ENCODE measurements around the gene HCAR3. TPM values are rescaled to one million over a fixed set of nuclear protein-coding genes. Genes with fewer than 3 reads are reported as not detected.
"Not testable (repeated sequence)": the region's sequence is repeated elsewhere in the genome, so short reads cannot be mapped to it uniquely, and the experiment has no call there.

The HCAR3 gene
- total RNA-seq, 2 donors from 2014 or later: 0.41 TPM; not detected in 1

DNA sequence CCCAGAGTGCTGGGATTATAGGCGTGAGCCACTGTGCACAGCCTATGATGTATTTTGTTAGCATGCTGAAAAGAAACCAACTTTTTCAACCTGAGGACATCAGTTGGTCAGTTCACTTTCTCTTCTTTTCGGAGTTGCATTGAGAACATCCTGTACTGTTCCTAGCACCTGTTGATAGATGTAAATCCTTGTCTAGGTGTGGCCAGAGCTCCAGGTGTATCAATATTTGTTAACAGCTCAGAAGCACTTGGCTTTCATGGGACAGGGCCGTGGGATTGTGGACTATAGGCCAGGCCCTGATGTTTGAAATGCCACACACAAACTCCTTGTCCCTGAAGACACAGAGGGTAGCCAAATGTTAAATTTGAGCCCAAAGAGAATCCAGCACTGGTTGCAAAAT lies 28.3 kb downstream of the HCAR3 start:
- DNase-seq (ENCODE audit: low spot score) (no peak), ATAC-seq (ENCODE audit: insufficient number of reproducible peaks, low FRiP score, low read depth) (no peak)

DNA sequence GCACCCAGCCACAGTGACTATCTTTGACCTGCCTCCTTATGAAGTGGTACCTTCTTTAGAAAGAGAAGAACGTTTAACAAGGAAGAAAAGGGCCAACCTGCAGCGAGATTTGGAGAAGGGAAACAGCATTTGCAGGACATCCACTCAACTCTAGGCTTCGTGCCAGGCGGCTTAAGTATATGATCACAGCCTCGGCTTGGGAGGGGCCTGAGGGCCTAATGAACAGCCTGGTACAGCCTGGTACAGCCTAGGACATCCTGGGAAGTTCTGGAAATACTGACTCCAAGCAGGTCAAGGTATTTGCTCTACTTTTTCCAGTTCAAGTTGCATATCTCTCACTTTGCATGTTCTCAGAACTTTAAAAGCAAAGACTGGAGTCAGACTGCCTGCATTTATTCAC lies 29.5 kb downstream of the HCAR3 start:
- no peak for DNase-seq (ENCODE audit: low spot score)
- Histone ChIP-seq H3K4me1 (ENCODE audit: control insufficient read depth in 1 of 2, low read depth in 2 of 2) (no peaks in the 10 kb centered on the region), H3K27ac (no peak overlapping the region), H3K27me3 (replicated peaks; ENCODE audit: insufficient read depth) (no peaks in the 10 kb centered on the region), H3K9me3 (no peaks in the 10 kb centered on the region), H3K4me3 (no peak overlapping the region), H3K36me3 (no peaks in the 10 kb centered on the region)
- no peak for ATAC-seq (ENCODE audit: insufficient number of reproducible peaks, low FRiP score, low read depth)
- TF ChIP-seq, protein P1, sequence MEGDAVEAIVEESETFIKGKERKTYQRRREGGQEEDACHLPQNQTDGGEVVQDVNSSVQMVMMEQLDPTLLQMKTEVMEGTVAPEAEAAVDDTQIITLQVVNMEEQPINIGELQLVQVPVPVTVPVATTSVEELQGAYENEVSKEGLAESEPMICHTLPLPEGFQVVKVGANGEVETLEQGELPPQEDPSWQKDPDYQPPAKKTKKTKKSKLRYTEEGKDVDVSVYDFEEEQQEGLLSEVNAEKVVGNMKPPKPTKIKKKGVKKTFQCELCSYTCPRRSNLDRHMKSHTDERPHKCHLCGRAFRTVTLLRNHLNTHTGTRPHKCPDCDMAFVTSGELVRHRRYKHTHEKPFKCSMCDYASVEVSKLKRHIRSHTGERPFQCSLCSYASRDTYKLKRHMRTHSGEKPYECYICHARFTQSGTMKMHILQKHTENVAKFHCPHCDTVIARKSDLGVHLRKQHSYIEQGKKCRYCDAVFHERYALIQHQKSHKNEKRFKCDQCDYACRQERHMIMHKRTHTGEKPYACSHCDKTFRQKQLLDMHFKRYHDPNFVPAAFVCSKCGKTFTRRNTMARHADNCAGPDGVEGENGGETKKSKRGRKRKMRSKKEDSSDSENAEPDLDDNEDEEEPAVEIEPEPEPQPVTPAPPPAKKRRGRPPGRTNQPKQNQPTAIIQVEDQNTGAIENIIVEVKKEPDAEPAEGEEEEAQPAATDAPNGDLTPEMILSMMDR (IDR thresholded peaks at IDR 0.05): no peak

More for the DNA sequence above, 28.3 kb downstream of the HCAR3 start:
- TF ChIP-seq, protein P1 (IDR thresholded peaks at IDR 0.05): no peak
- H3K27ac ChIP-seq: no peak overlapping the region
- H3K4me3 ChIP-seq: no peak overlapping the region
- no peaks in the 10 kb centered on the region for H3K4me1 ChIP-seq (ENCODE audit: control insufficient read depth in 1 of 2, low read depth in 2 of 2)
- no peaks in the 10 kb centered on the region for H3K27me3 ChIP-seq (replicated peaks; ENCODE audit: insufficient read depth)
- no peaks in the 10 kb centered on the region for H3K36me3 ChIP-seq
- no peaks in the 10 kb centered on the region for H3K9me3 ChIP-seq

DNA sequence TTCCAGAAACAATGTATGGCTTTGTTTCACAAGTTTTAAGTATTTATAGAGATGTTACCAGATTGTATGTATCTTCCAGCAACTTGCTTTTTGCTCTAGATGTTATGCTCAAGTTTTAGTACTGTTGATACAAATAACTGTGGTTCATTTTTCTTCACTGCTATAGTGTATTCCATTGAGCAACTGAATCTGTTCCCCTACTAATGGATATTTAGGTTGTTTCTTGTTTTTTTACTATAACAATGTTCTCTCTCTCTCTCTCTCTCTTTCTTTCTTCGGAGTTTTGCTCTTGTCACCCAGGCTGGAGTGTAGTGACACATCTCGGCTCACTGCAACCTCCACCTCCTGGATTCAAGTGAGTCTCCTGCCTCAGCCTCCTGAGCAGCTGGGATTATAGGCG lies 30.1 kb downstream of the HCAR3 start:
- DNase-seq (ENCODE audit: low spot score): no peak
- Histone ChIP-seq H3K36me3 (no peaks in the 10 kb centered on the region), H3K27ac (no peak overlapping the region), H3K4me1 (ENCODE audit: control insufficient read depth in 1 of 2, low read depth in 2 of 2) (no peaks in the 10 kb centered on the region), H3K27me3 (replicated peaks; ENCODE audit: insufficient read depth) (no peaks in the 10 kb centered on the region), H3K4me3 (no peak overlapping the region), H3K9me3 (no peaks in the 10 kb centered on the region)
- no peak for ATAC-seq (ENCODE audit: insufficient number of reproducible peaks, low FRiP score, low read depth)
- TF ChIP-seq, protein P1 (IDR thresholded peaks at IDR 0.05): no peak

DNA sequence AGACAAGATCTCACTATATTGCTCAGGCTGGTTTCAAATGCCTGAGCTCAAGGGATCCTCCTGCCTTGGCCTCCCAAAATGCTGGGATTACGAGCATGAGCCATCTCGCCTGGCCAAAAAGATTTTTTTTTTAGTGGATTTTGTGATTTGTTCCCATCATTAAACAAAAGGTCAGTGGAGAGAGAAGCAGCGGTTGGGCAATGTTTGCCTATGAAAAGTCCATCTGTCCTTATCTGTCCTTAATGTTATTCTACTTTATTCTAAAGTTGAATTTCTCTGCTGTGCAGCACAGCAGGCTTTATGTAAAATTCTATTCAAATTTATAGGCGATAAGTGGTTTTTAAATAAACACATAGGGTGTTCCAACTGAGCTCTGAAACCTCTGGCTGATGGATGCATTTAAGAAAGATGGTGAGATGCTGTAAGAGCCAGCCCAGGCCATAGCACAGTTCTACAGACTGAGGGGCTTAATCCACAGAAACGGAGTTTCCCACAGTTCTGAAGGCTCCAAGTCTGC lies 32.3 kb downstream of the HCAR3 start:
- H3K27ac ChIP-seq: no peak overlapping the region
- TF ChIP-seq, protein P1 (IDR thresholded peaks at IDR 0.05): no peak
- H3K4me3 ChIP-seq: no peak overlapping the region
- no peaks in the 10 kb centered on the region for H3K27me3 ChIP-seq (replicated peaks; ENCODE audit: insufficient read depth)
- no peaks in the 10 kb centered on the region for H3K4me1 ChIP-seq (ENCODE audit: control insufficient read depth in 1 of 2, low read depth in 2 of 2)
- no peak for DNase-seq (ENCODE audit: low spot score)
- no peaks in the 10 kb centered on the region for H3K36me3 ChIP-seq
- no peaks in the 10 kb centered on the region for H3K9me3 ChIP-seq
- ATAC-seq (ENCODE audit: insufficient number of reproducible peaks, low FRiP score, low read depth): no peak

DNA sequence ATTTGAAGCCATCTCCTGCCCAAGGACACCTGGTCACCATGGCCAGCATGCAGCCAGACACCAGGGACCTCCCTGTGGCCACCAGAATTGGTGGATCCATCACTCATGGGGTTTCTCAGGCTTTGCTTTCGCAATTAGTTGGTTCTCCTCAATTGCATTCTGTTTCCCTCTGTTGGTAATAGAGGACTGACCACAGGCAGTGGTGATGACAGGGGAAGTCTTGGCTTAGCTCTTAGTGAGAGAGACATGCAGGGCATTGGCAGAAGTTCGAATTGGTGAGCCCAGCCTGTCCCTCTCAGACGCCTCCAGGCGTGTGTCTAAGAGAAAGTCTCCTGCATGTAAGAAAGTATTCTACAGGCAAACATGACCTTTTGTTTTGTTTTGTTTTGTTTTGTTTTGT lies 34.8 kb downstream of the HCAR3 start:
- ATAC-seq (ENCODE audit: insufficient number of reproducible peaks, low FRiP score, low read depth) (no peak), DNase-seq (ENCODE audit: low spot score) (no peak)
- H3K36me3 ChIP-seq: no peaks in the 10 kb centered on the region
- TF ChIP-seq, protein P1 (IDR thresholded peaks at IDR 0.05): no peak
- H3K4me1 ChIP-seq (ENCODE audit: control insufficient read depth in 1 of 2, low read depth in 2 of 2): no peaks in the 10 kb centered on the region
- H3K27ac ChIP-seq: no peak overlapping the region
- no peaks in the 10 kb centered on the region for H3K27me3 ChIP-seq (replicated peaks; ENCODE audit: insufficient read depth)
- no peaks in the 10 kb centered on the region for H3K9me3 ChIP-seq
- H3K4me3 ChIP-seq: no peak overlapping the region

DNA sequence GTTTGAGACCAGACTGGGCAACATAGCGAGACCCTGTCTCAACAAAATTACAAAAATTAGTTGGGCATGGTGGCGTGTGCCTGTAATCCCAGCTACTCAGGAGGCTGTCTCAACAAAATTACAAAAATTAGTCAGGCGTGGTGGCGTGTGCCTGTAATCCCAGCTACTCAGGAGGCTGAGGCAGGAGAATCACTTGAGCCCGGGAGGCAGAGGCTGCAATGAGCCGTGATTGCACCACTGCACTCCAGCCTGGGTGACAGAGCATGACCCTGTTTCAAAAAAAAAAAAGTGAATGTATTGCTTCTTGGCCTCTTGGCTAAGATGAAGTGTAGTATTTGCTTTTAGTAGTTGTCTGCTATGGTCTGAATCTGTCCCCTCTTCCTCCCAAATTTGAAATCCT lies 35.6 kb downstream of the HCAR3 start:
- H3K27ac ChIP-seq; H3K4me1 ChIP-seq (ENCODE audit: control insufficient read depth in 1 of 2, low read depth in 2 of 2); DNase-seq (ENCODE audit: low spot score); H3K4me3 ChIP-seq; ATAC-seq (ENCODE audit: insufficient number of reproducible peaks, low FRiP score, low read depth); H3K36me3 ChIP-seq; H3K9me3 ChIP-seq; H3K27me3 ChIP-seq (replicated peaks; ENCODE audit: insufficient read depth): not testable (repeated sequence)

DNA sequence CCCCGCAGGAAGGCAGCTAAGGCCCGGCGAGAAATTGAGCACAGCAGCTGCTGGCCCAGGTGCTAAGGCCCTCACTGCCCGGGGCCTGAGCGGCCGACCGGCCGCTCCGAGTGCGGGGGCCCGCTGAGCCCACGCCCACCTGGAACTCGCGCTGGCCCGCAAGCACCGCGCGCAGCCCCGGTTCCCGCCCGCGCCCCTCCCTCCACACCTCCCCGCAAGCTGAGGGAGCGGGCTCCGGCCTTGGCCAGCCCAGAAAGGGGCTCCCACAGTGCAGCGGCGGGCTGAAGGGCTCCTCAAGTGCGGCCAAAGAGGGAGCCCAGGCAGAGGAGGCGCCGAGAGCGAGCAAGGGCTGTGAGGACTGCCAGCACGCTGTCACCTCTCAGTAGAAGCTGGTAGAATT lies 39.8 kb downstream of the HCAR3 start:
- not testable (repeated sequence) for H3K4me3 ChIP-seq; H3K4me1 ChIP-seq (ENCODE audit: control insufficient read depth in 1 of 2, low read depth in 2 of 2); H3K27ac ChIP-seq; DNase-seq (ENCODE audit: low spot score); H3K36me3 ChIP-seq; ATAC-seq (ENCODE audit: insufficient number of reproducible peaks, low FRiP score, low read depth); H3K27me3 ChIP-seq (replicated peaks; ENCODE audit: insufficient read depth); H3K9me3 ChIP-seq

DNA sequence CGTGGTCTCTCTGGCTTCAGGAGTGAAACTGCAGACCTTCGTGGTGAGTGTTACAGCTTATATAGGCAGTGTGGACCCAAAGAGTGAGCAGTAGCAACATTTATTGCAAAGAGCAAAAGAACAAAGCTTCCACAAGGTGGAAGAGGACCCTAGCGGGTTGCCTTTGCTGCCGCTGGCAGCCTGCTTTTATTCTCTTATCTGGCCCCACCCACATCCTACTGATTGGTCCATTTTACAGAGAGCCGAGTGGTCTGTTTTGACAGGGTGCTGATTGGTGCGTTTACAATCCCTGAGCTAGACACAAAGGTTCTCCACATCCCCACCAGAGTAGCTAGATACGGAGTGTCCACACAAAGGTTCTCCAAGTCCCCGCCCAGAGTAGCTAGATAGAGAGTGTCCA lies 40.6 kb downstream of the HCAR3 start:
- not testable (repeated sequence) for ATAC-seq (ENCODE audit: insufficient number of reproducible peaks, low FRiP score, low read depth)

More for the DNA sequence above, 40.6 kb downstream of the HCAR3 start:
- not testable (repeated sequence) for H3K4me3 ChIP-seq; H3K36me3 ChIP-seq; H3K27me3 ChIP-seq (replicated peaks; ENCODE audit: insufficient read depth); H3K9me3 ChIP-seq; H3K4me1 ChIP-seq (ENCODE audit: control insufficient read depth in 1 of 2, low read depth in 2 of 2); DNase-seq (ENCODE audit: low spot score); H3K27ac ChIP-seq

Data from thoracic aorta (tissue), 2 donors.